GM18505 (cell line): Measurements from ENCODE around the gene RAP2C.
"Not testable (repeated sequence)": the region's sequence is repeated elsewhere in the genome, so short reads cannot be mapped to it uniquely, and the experiment has no call there.

ENCODE experiments used
- ATAC-seq: cut with Tn5 transposase; IDR thresholded peaks from one replicate; pipeline ENCODE4 v1.9.1; 2021; ENCODE audit not compliant: unreplicated experiment
- POLR2A ChIP-seq: IDR thresholded peaks from 4 replicates; pipeline ENCODE4 v1.6.1; 2011; ENCODE audit warnings: borderline replicate concordance; ENCODE audit not compliant: insufficient read depth, insufficient read length; ENCODE audit errors: extremely low read depth

Gene RAP2C

DNA sequence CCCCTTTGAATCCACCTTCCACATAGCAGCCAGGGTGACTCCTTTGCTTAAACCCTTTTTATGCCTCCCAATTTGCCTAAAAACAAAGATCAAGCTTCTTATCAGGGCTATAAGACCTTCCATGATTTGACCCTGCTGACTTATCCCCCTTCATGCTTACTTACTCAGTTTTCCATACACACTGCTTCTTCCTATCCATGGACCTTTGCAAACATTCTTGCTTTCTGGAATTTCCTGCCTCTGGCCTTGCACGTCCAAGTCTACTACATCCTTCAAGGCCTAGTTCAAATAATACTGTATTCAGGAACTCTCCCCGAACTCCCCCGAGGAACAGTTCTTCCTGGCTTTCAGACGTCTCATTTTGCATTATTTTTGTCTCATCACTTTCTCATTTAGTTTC, 31.8 kb downstream of the RAP2C start:
- TF ChIP-seq POLR2A = no peak

DNA sequence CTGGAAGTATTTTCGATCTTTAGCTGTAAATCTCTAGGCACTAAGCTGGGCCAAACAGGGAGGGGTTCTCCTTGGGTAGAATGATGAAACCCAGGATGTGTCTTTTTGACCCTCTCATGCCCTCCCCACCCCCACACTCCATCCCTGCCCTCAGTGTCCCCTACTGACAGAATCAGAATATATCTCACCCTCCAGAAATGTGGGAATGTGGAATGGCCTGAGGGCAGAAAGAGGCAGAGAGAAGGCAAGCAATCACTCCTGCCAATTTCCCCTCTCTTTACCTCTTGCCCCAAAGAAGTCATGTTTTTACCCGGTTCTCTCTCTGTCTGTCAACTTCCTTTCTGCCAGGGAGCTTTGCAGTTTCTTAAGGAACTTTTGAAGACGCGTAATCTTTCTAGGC, 34.4 kb downstream of the RAP2C start:
- ATAC-seq = no peak
- no peak for TF ChIP-seq POLR2A

More for the DNA sequence above, 31.8 kb downstream of the RAP2C start:
- ATAC-seq = no peak

DNA sequence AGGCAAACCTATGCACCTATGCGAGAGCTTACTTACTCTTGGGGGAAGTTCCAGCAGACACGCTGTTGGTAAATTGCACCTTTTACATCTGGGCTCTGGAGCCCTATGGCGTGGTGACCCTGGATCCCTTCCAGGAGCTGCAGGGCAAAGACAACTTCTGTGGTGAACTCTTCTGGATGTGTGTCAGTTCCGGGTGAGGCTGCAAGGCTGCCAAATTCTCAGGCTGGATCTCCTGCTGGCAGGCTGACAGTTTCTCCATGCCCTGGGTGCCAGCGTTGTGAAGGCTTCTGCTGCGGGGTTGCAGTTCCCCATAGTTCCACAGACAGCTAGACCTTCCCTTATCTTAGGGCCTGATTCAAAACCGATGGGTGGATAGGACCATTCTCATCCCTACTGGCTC, 37.9 kb downstream of the RAP2C start:
- TF ChIP-seq POLR2A = no peak
- no peak for ATAC-seq

DNA sequence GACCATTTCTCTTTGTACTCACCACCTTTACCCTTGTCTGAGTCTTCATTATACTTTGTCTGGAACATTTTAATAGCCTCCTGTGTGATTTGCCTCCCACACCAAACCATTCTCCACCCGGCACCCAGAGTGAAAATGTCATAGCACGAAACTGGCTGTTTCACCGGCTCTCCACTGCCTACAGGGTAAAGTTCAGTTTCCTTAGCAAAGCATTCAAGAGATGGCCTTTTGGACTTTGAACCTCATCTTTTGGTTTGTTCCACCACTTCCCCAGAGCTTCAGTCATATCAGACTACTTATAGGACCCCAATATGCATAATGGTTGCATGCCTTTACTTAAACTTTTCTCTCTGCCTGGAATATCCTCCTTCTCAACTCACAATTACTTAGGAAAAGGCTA, 38.3 kb downstream of the RAP2C start:
- ATAC-seq = no peak
- no peak for TF ChIP-seq POLR2A

DNA sequence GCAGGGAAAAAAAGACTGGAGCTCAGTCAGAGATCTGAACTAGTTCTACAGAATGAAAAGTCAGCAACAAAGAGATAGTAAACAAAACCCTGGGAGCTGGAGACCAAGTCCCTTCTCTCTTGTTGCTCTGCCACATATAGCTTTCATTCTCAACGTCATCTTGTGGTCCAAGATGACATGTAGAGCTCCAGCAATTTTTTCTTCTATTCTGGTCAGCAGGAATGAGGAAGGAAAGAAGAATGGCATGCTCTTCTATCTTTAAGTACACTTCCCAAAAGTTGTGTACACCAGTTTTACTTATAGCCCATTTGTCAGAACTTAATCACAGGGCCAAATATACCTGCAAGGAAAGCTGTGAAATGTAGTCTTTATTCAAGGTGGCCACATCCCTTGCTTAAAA, 45.6 kb downstream of the RAP2C start:
- no peak for ATAC-seq
- no peak for TF ChIP-seq POLR2A

DNA sequence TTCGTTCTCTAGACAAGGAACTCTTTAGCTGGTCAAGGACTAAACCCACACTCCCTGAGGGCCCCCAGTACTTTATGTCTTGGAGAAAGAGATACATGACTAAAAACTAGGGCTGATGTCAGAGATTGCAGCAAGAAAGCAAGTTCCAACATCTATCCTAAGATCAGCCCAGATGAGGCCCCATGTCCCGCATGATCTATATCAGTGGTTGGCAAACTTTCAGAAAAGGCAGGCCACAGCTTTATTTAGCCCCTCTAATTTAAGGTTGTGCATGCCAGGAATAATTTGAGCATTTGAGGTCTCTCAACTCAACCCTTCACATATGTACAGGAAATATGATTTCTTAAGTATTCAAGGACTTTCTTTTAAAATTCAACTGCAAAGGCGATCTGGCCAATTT, 47.4 kb downstream of the RAP2C start:
- no peak for ATAC-seq

DNA sequence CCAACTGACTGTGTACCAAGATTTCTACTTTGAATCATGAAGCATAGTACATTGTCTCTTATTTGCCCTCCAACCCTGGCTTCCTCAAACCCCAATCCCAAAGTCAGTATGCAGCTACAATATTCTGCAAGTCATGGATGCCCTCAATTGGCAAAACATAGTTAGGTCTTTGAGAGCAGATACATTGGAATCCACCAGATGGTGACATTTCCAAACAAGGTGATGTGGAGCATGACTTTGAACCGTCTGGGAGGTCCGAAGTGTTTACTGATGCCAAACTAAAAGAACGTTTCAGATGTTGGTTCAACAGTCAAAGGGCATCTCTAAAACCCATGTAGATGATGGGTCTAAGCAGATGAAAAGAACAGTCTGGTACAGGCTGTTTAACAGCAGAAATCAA, 47.8 kb downstream of the RAP2C start:
- no peak for TF ChIP-seq POLR2A

More for the DNA sequence above, 47.4 kb downstream of the RAP2C start:
- TF ChIP-seq POLR2A = no peak

DNA sequence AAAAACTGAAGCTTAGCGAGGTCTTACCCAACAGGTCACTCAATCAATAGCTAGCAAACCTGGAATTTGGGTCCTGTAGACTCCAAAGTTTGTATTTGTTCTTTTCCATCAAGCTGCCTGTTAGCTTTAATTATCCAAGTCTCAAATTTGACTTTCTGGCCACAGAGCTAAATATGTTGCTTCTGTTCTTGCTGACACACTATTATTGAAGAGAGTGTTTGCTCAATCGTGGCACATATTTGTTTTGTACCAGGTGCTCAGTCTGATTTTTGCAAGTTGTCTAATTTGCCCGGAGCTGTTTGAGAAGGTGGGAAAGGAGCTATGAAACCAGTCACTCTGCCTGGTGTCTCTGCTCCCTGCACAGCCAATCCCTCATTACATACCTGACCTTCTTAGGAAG, 49.7 kb downstream of the RAP2C start:
- no peak for TF ChIP-seq POLR2A
- ATAC-seq = no peak

More for the DNA sequence above, 47.8 kb downstream of the RAP2C start:
- no peak for ATAC-seq

DNA sequence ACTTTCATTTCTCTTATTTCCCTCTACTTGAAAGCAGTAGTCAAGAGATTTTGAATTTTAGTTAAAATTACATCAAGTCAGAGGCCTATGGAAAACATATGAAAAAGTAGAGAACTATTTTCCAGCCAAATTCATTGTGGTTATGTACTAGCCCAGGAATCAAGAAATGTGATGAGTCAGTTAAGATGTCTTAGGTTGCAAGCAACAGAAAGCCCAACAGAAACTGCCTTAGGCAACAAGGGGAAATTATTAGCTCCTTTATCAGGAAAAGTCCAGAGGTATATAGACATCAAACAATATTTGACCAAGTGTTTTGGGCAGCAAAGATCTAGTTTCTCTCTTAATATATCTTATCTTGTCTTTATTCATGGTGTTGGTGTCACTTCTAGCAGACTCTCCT, 53.6 kb downstream of the RAP2C start:
- no peak for TF ChIP-seq POLR2A
- no peak for ATAC-seq

DNA sequence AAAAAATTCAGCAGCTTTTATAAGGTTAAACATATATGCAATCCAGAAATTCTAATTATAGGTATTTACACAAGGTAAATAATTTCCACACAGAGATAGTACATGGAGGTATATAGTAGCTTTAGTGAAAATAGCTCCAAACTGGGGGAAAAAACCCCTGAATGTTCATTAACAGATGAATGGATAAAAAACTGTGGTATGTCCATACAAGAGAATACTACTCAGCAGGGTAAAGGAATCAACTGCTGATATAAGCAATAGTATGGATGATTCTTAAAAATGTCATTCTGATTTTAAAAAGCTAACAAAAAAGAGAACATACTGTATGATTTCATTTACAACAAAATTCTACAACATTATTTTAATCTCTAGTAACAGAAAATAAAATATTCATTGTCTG, 54.2 kb downstream of the RAP2C start:
- ATAC-seq = no peak
- TF ChIP-seq POLR2A = no peak

DNA sequence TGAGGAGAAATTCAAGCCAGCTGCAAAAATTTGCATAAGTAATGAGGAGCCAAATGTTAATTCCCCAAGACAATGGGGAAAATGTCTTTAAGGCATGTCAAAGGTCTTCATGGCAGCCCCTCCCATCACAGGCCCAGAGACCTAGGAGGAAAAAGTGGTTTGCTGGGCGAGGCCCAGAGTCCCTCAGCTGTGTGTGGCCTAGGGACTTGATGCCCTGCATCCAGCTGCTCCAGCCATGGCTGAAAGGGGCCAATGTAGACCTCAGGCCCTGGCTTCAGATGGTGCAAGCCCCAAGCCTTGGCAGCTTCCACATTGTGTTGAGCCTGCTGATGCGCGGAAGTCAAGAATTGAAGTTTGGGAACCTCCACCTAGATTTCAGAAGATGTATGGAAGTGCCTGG, 56.2 kb downstream of the RAP2C start:
- not testable (repeated sequence) for ATAC-seq

DNA sequence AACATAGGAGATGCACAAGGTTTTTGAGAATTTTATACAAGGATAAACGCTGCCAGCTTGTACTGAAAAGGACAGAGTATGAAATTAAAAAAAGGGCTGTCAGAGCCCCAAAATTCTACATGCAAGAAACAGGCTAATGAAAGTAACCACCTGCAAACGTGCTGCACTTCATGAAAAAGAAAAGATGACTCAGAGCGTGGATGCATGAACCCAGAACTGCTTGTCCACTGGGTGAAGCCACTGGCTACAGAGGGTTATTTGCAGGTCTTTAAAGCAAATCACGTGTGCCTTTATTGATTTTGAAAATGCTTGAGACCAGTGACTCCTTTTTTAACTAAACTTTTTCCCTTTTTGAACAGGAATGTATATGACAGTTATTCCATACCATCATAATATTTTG, 66.1 kb downstream of the RAP2C start:
- TF ChIP-seq POLR2A = no peak
- ATAC-seq = no peak
